Stimulated activated CD4-positive, alpha-beta T cell treated with anti-CD3 and anti-CD28 coated beads, TNF-alpha, amount 100 ng/mL, for 48 hours (primary cell): ENCODE results near the gene KHDRBS2.

Source experiments
- DNase-seq, 3 donors: peaks; one replicate each; pipeline ENCODE4 v3.0.0-alpha.2; 2020; ENCODE audit warnings: low read depth in 3 of 3

KHDRBS2 gene

GRCh38 chr6:62175195-62175594 is 110.8 kb downstream of the KHDRBS2 start:
- DNase-seq = no peak

- DNase-seq = no peak
Observed at GRCh38 chr6:62174548-62174947, 111.5 kb downstream of the KHDRBS2 start.

DNA sequence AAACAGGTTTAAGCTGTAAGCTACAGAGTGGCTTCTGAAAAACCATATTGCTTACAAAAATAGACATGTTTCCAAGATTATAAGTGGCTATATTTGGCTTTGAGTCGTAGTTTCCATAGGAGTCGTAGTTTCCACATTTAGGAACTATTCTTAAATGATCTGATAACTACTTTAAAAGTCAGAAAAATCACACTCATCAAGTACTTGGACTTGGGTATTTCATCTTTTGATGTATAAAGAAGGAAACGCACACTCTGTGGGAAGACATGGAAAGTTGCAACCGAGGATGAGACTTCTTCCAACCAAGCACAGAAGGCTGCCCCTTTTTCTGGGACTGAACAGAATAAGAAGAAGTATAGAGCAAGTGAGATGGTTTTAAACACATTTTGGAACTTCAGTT is 118.3 kb downstream of the KHDRBS2 start:
- DNase-seq = no peak

- DNase-seq = no peak
Observed at GRCh38 chr6:62162858-62163257, 123.2 kb downstream of the KHDRBS2 start.

DNA sequence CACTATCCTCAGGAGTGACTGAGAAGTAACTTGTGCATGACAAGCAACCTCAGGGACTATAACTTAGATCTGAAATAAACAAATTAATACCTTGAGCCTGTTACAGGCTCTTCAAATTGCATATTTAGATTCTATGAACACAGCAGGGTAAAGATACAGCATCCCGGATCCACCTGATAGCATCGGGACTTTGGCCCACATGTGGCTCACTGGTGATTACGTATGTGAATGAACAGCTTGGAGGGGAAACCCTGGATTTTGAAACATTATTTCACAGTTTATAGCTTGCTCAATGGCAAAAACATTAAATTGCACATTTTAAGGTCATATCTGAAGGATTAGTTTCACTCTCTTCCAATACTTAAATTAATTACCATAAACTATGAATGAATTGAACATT is 133.2 kb downstream of the KHDRBS2 start:
- DNase-seq = no peak

- DNase-seq = no peak
Observed at GRCh38 chr6:62150048-62150663, 135.9 kb downstream of the KHDRBS2 start.

GRCh38 chr6:62146954-62147853 is 138.8 kb downstream of the KHDRBS2 start:
- no peak for DNase-seq

- DNase-seq = no peak
Observed at GRCh38 chr6:62129127-62129526, 156.9 kb downstream of the KHDRBS2 start.

GRCh38 chr6:62119401-62119800 is 166.6 kb downstream of the KHDRBS2 start:
- DNase-seq = no peak

DNA sequence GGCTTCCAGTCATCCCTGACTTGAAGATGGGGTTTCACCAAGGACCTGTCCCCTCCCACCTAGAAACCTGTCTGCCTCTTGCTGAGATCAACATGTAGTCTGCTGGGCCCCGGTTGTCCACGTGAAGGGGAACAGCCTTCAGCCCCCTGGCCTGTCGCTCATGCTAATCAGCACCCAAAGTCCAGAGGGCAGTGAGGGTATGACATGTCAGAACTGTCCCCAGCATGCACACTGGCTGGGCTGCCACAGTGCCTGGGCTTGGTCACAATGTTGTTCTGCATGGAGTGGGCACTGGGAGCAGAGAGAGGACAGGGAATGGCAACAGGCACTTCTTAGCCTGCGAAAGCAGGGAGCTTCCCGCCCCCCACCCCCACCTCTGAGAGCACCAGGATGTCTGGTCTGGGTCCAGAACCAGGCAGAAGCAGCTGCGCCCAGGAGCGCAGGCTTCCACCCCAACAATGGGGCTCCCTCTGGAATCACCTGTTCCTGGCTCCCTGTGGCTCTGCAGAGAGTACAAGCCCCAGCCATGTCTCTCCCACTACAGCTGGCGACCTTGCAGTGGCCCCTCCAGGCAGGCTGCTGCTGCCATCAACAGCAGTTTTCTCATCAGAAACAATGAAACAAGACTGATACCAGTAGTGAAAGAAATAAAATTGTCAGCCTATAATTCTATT is 182.7 kb downstream of the KHDRBS2 start:
- DNase-seq = no peak

GRCh38 chr6:62102387-62102786 is 183.6 kb downstream of the KHDRBS2 start:
- no peak for DNase-seq

GRCh38 chr6:62090442-62091229 is 195.4 kb downstream of the KHDRBS2 start:
- no peak for DNase-seq

- DNase-seq = no peak
Observed at GRCh38 chr6:62089781-62090180, 196.2 kb downstream of the KHDRBS2 start.

DNA sequence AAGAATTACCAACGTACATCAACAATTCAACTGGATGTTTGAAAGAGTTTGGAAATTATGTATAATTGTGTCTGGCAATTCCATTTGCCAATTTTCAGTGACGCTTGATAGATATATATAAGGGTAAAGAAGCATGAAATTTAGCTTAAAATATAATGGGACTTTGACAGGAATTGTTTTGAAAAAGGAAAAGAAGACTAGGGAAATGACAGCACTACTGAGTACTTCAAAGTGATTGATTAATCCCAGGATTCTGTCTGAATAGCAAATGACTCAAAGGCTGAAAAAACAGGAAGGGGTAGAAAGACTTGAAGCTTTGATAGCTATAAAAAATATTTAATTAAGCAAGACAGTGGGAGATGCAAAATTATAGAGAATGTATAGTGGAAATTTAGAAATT is 200.0 kb downstream of the KHDRBS2 start:
- no peak for DNase-seq

DNA sequence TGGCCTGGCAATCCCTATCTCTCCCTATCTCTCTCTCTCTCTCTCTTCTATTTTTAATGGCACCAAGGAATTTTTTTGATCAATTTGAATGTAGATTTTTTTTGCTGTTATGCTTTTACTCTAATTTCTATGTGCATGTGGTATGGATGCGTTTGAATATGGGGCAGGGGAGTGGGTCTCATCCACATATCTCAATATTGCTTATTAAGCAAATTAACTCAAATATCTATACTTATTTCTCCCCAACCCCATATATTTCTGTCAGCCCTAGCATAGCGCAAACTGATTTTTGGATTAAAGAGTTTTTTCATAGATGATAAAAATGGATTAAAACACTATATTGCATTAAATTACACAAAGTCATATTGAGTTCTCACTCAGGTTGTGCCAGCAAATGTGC is 210.2 kb downstream of the KHDRBS2 start:
- DNase-seq = no peak

DNA sequence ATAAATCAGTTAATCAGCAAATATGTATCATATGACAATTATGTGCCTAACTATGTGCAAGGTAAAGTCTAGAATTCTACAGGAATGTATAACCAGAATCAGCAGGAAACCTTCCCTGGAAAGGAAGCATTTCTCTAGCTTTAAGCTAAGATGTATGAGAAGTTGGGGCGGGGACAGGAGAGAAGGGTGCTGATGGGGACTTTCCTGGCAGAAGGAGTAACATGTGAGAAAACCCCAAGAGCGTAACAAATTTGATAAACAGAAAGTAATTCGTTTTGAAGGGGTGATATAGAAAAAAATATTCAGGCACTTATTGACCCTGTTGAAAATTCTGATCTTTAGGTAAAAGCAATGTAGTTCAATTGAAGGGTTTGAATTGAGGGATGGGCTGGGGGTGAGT is 226.1 kb downstream of the KHDRBS2 start:
- no peak for DNase-seq

GRCh38 chr6:62057300-62057699 is 228.7 kb downstream of the KHDRBS2 start:
- no peak for DNase-seq

GRCh38 chr6:62045502-62045901 is 240.5 kb downstream of the KHDRBS2 start:
- DNase-seq = no peak

DNA sequence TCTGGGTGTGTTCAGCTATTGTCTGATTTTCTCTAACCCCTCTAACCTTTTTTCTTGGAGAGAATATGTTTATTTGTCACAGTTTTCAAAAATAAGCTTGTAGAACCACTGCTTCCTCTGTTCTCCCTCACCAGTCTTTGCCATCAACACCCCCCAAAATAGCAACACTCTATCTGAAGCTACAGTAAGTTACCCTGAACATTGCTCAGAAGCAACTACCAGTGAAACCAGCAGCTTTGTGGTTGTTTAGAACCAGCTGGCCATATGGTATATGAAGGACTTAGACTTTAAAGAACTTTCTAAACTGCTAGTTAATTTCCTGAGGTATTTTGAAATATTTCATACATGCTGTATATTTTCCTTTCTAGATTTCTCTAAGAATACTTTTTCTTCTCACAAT is 242.9 kb downstream of the KHDRBS2 start:
- DNase-seq = no peak

DNA sequence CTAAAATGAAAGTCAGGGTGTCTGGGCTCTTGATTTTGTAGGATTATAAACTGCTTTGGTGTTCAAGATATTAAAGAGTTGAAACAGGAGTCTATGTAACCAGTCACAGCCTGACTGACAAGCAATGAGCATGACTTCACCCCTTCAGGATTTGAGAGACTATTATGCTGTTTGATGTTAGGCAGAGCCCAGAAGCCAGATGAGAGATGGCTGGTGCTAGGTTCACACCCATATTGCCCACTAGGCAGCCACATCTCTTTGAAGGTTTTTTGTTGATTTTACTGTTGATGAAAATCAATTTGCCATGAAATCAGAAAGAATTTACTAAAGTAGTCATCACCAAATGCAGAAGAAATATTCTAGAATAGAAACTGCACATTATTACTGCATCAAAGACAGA is 243.6 kb downstream of the KHDRBS2 start:
- no peak for DNase-seq

DNA sequence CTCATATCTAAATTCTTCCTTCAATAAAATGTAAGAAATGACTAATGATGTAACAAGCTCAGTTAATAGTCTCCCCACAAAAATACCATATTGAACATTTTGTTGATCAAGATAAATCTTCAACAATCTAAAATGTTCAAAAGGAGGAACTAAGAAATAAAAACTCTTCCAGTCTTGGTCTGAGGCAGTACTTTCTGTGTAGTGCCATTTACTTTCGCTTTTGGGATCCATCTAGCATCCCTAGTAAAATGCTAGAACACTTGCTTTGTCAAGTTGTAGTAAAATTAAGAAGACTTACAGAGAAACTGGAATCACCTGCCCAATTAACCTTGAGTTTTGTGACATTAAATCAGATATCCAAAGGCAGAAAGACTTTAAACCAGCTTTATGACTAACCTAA is 246.4 kb downstream of the KHDRBS2 start:
- DNase-seq = no peak

- no peak for DNase-seq
Observed at GRCh38 chr6:62037445-62037844, 248.6 kb downstream of the KHDRBS2 start.
